Right forelimb (tissue), 1 donor: ENCODE measurements around the gene PHKA2.

Experiments used
- DNase-seq: peaks from one replicate; pipeline ENCODE4 v3.0.0-alpha.2; 2018

Gene PHKA2

GRCh38 chrX:18973527-18974192 lies 10.3 kb downstream of the PHKA2 start:
- DNase-seq, result no peak

- DNase-seq, result no peak
These were observed 12.4 kb downstream of the PHKA2 start for GRCh38 chrX:18971506-18971905.

GRCh38 chrX:18970465-18970864 lies 13.4 kb downstream of the PHKA2 start:
- DNase-seq, result no peak

GRCh38 chrX:18966624-18967023 lies 17.3 kb downstream of the PHKA2 start:
- no peak for DNase-seq

GRCh38 chrX:18964901-18965300 lies 19.0 kb downstream of the PHKA2 start:
- no peak for DNase-seq

GRCh38 chrX:18964026-18964425 lies 19.9 kb downstream of the PHKA2 start:
- DNase-seq, result no peak

- DNase-seq, result no peak
These were observed 21.6 kb downstream of the PHKA2 start for GRCh38 chrX:18962329-18962728.

- no peak for DNase-seq
These were observed 22.2 kb downstream of the PHKA2 start for GRCh38 chrX:18961686-18962085.

GRCh38 chrX:18956303-18957032 lies 27.4 kb downstream of the PHKA2 start:
- no peak for DNase-seq

GRCh38 chrX:18955676-18956075 lies 28.2 kb downstream of the PHKA2 start:
- no peak for DNase-seq

GRCh38 chrX:18951032-18951431 lies 32.9 kb downstream of the PHKA2 start:
- DNase-seq, result no peak

GRCh38 chrX:18949944-18950301 lies 34.0 kb downstream of the PHKA2 start:
- no peak for DNase-seq

- DNase-seq, result no peak
These were observed 34.5 kb downstream of the PHKA2 start for GRCh38 chrX:18949291-18949943.

GRCh38 chrX:18946611-18947010 lies 37.3 kb downstream of the PHKA2 start:
- DNase-seq, result no peak

- no peak for DNase-seq
These were observed 37.8 kb downstream of the PHKA2 start for GRCh38 chrX:18946157-18946556.

GRCh38 chrX:18945483-18945882 lies 38.4 kb downstream of the PHKA2 start:
- DNase-seq, result no peak

- DNase-seq, result no peak
These were observed 39.4 kb downstream of the PHKA2 start for GRCh38 chrX:18944482-18944881.

- DNase-seq, result no peak
These were observed 42.0 kb downstream of the PHKA2 start for GRCh38 chrX:18941896-18942295.

GRCh38 chrX:18938710-18939109 lies 45.2 kb downstream of the PHKA2 start:
- DNase-seq, result no peak

GRCh38 chrX:18937173-18937572 lies 46.7 kb downstream of the PHKA2 start:
- DNase-seq, result no peak

GRCh38 chrX:18935893-18936292 lies 48.0 kb downstream of the PHKA2 start:
- DNase-seq, result no peak

GRCh38 chrX:18934708-18935107 lies 49.2 kb downstream of the PHKA2 start:
- no peak for DNase-seq

GRCh38 chrX:18933617-18934016 lies 50.3 kb downstream of the PHKA2 start:
- no peak for DNase-seq

GRCh38 chrX:18931972-18932371 lies 51.9 kb downstream of the PHKA2 start:
- no peak for DNase-seq
